IMR-90 (cell line): ENCODE results near the gene MOCS1. TPM values are rescaled to one million over a fixed set of nuclear protein-coding genes. Genes with fewer than 3 reads are reported as not detected.

Source experiments
- ATAC-seq: fragments of 200-7000 bp; cut with Tn5 transposase; 2 replicates; pipeline ENCODE4 v1.9.1; 2020; ENCODE audit warnings: low read depth, mild to moderate bottlenecking, moderate library complexity
- BruUV-seq: library from RNA; stranded (reverse); fragments of 400-500 nt; replicated peaks from 2 replicates; lab custom pipeline; 2021; lab: Mats Ljungman, UMichigan
- CTCF ChIA-PET: fragments of 300-600 bp; formaldehyde crosslinking; extraction: SDS; loops from one replicate; lab custom pipeline; 2021; ENCODE audit warnings: antibody characterized with exemption; lab: Yijun Ruan, JAX
- POLR2A ChIA-PET: fragments of 300-600 bp; sonication (Branson Sonifier 250); formaldehyde crosslinking; loops from one replicate; lab custom pipeline; 2022; ENCODE audit warnings: antibody characterized with exemption; ENCODE audit not compliant: unreplicated experiment; lab: Charles Lee
- DNase-seq: peaks from one replicate; pipeline ENCODE4 v3.0.0; 2013
- H2AFZ ChIP-seq: replicated peaks from 2 replicates; pipeline ENCODE3; 2013; ENCODE audit warnings: low read length, mild to moderate bottlenecking; ENCODE audit not compliant: poor library complexity
- H2AK5ac ChIP-seq: 2 replicates; pipeline ENCODE4 v1.6.1; 2013; ENCODE audit warnings: low read depth, low read length, inconsistent platforms
- H2AK9ac ChIP-seq: replicated peaks from 2 replicates; pipeline ENCODE3; 2013; ENCODE audit warnings: mild to moderate bottlenecking, low read depth, low read length, moderate library complexity; ENCODE audit not compliant: poor library complexity
- H2BK120ac ChIP-seq: 2 replicates; pipeline ENCODE4 v1.6.1; 2013; ENCODE audit warnings: low read depth, low read length, inconsistent platforms
- H2BK15ac ChIP-seq: 3 replicates; pipeline ENCODE4 v1.6.1; 2013; ENCODE audit warnings: low read depth, low read length, inconsistent platforms
- H2BK20ac ChIP-seq: 2 replicates; pipeline ENCODE4 v1.6.1; 2013; ENCODE audit warnings: low read depth, mild to moderate bottlenecking, inconsistent platforms, low read length, moderate library complexity
- H2BK5ac ChIP-seq: 2 replicates; pipeline ENCODE4 v1.6.1; 2013; ENCODE audit warnings: mild to moderate bottlenecking, low read depth, low read length, inconsistent platforms; ENCODE audit not compliant: poor library complexity, severe bottlenecking
- H3K14ac ChIP-seq: replicated peaks from 2 replicates; pipeline ENCODE4 v1.6.1; 2013; ENCODE audit warnings: low read depth, low read length, inconsistent platforms
- H3K18ac ChIP-seq: 2 replicates; pipeline ENCODE4 v1.6.1; 2013; ENCODE audit warnings: low read depth, low read length, control low read depth
- H3K23ac ChIP-seq: 2 replicates; pipeline ENCODE4 v1.6.1; 2013; ENCODE audit warnings: low read depth, low read length, inconsistent platforms
- H3K27ac ChIP-seq: 2 replicates; pipeline ENCODE4 v1.5.1; 2013; ENCODE audit warnings: mild to moderate bottlenecking, control low read depth, low read length; ENCODE audit not compliant: insufficient read depth
- H3K27me3 ChIP-seq: 2 replicates; pipeline ENCODE4 v1.6.1; 2013; ENCODE audit warnings: low read length; ENCODE audit not compliant: control insufficient read depth, insufficient read depth
- H3K36me3 ChIP-seq: 2 replicates; pipeline ENCODE4 v1.6.1; 2013; ENCODE audit warnings: low read length, mixed read lengths; ENCODE audit not compliant: control insufficient read depth, insufficient read depth
- H3K4ac ChIP-seq: 2 replicates; pipeline ENCODE4 v1.6.1; 2013; ENCODE audit warnings: low read depth, low read length, inconsistent platforms
- H3K4me1 ChIP-seq: 2 replicates; pipeline ENCODE4 v1.6.1; 2013; ENCODE audit warnings: low read length, mixed read lengths; ENCODE audit not compliant: control insufficient read depth, insufficient read depth
- H3K4me2 ChIP-seq: 2 replicates; pipeline ENCODE4 v1.6.1; 2013; ENCODE audit warnings: low read depth, mild to moderate bottlenecking, control low read depth, low read length, moderate library complexity
- H3K4me3 ChIP-seq: 2 replicates; pipeline ENCODE4 v1.5.1; 2013; ENCODE audit warnings: low read depth, mild to moderate bottlenecking, control low read depth, low read length, moderate library complexity; ENCODE audit not compliant: insufficient read depth
- H3K56ac ChIP-seq: 2 replicates; pipeline ENCODE4 v1.6.1; 2013; ENCODE audit warnings: low read length, inconsistent platforms; ENCODE audit not compliant: insufficient read depth; ENCODE audit errors: extremely low read depth
- H3K79me1 ChIP-seq, 2 experiments: 2 replicates each; pipeline ENCODE4 v1.6.1; 2013; ENCODE audit warnings: low read length in 2 of 2, inconsistent platforms in 1 of 2, low read depth in 1 of 2
- H3K9ac ChIP-seq: 2 replicates; pipeline ENCODE4 v1.6.1; 2013; ENCODE audit warnings: low read depth, low read length, control low read depth
- H3K9me1 ChIP-seq: 2 replicates; pipeline ENCODE4 v1.6.1; 2013; ENCODE audit warnings: low read length, inconsistent platforms; ENCODE audit not compliant: insufficient read depth
- H3K9me3 ChIP-seq: 2 replicates; pipeline ENCODE4 v1.6.1; 2013; ENCODE audit warnings: low read length; ENCODE audit not compliant: control insufficient read depth, insufficient read depth
- H4K20me1 ChIP-seq: 2 replicates; pipeline ENCODE4 v1.6.1; 2013; ENCODE audit warnings: low read length, inconsistent platforms; ENCODE audit not compliant: insufficient read depth
- H4K5ac ChIP-seq: 2 replicates; pipeline ENCODE4 v1.6.1; 2013; ENCODE audit warnings: mild to moderate bottlenecking, low read depth, low read length, control low read depth
- H4K8ac ChIP-seq, 2 experiments: 2 replicates each; pipeline ENCODE4 v1.6.1; 2013; ENCODE audit warnings: low read depth in 2 of 2, low read length in 2 of 2, control low read depth in 1 of 2, inconsistent platforms in 1 of 2
- H4K91ac ChIP-seq: 2 replicates; pipeline ENCODE4 v1.6.1; 2013; ENCODE audit warnings: low read depth, low read length, inconsistent platforms; ENCODE audit not compliant: insufficient read depth
- BHLHE40 ChIP-seq: fragments of 150-350 bp; IDR thresholded peaks from 2 replicates; pipeline ENCODE4 v1.6.1; 2016; ENCODE audit warnings: mild to moderate bottlenecking, low read depth, low read length
- CEBPB ChIP-seq: IDR thresholded peaks from 2 replicates; pipeline ENCODE4 v1.6.1; 2012; ENCODE audit warnings: low read depth, low read length, improper control_type of control experiment
- CHD1 ChIP-seq: IDR thresholded peaks from 2 replicates; pipeline ENCODE4 v1.6.1; 2012; ENCODE audit warnings: low read depth, low read length, improper control_type of control experiment
- CTCF ChIP-seq: conservative IDR thresholded peaks from 2 replicates; pipeline ENCODE4 v1.5.1; 2012; ENCODE audit warnings: mild to moderate bottlenecking, low read depth, low read length, improper control_type of control experiment
- ELK1 ChIP-seq: fragments of 150-350 bp; IDR thresholded peaks from 2 replicates; pipeline ENCODE4 v1.6.1; 2016; ENCODE audit warnings: low read depth, mild to moderate bottlenecking, low read length, moderate library complexity, borderline replicate concordance
- FOS ChIP-seq: fragments of 150-350 bp; IDR thresholded peaks from 2 replicates; pipeline ENCODE4 v1.6.1; 2016; ENCODE audit warnings: low read depth, low read length
- MAFK ChIP-seq: IDR thresholded peaks from 2 replicates; pipeline ENCODE4 v1.6.1; 2012; ENCODE audit warnings: low read depth, low read length, improper control_type of control experiment
- MAZ ChIP-seq: IDR thresholded peaks from 2 replicates; pipeline ENCODE4 v1.6.1; 2012; ENCODE audit warnings: low read depth, mild to moderate bottlenecking, low read length, improper control_type of control experiment, moderate library complexity, borderline replicate concordance
- NFE2L2 ChIP-seq: fragments of 150-350 bp; IDR thresholded peaks from 2 replicates; pipeline ENCODE4 v1.6.1; 2016; ENCODE audit warnings: low read depth, mild to moderate bottlenecking, low read length
- POLR2A ChIP-seq: IDR thresholded peaks from 2 replicates; pipeline ENCODE4 v1.6.1; 2012; ENCODE audit warnings: mild to moderate bottlenecking, low read depth, low read length
- RAD21 ChIP-seq: IDR thresholded peaks from 2 replicates; pipeline ENCODE4 v1.6.1; 2012; ENCODE audit warnings: low read length, improper control_type of control experiment
- RCOR1 ChIP-seq: IDR thresholded peaks from 2 replicates; pipeline ENCODE4 v1.6.1; 2012; ENCODE audit warnings: mild to moderate bottlenecking, low read length, improper control_type of control experiment; ENCODE audit not compliant: insufficient replicate concordance
- RFX5 ChIP-seq: IDR thresholded peaks from 2 replicates; pipeline ENCODE4 v1.8.0; 2012; ENCODE audit warnings: low read depth, mild to moderate bottlenecking, low read length, moderate library complexity
- SMC3 ChIP-seq: fragments of 150-350 bp; IDR thresholded peaks from 2 replicates; pipeline ENCODE4 v1.6.1; 2016; ENCODE audit warnings: low read depth, mild to moderate bottlenecking, antibody characterized with exemption, low read length, moderate library complexity
- USF2 ChIP-seq: fragments of 150-350 bp; IDR thresholded peaks from 2 replicates; pipeline ENCODE4 v1.6.1; 2017; ENCODE audit warnings: mild to moderate bottlenecking, antibody characterized with exemption, low read length, low read depth
- WGBS, 2 experiments: methylation state at CpG; one replicate each; pipeline versions ENCODE4 v1.1.5 to v1.1.7; 2013; ENCODE audit warnings: missing lambda C conversion rate in 2 of 2; ENCODE audit not compliant: insufficient read length in 1 of 2; ENCODE audit errors: extremely low coverage in 2 of 2; 5-methylcytosine and 5-hydroxymethylcytosine counted together
- dilution Hi-C: fragments of 300-500 bp; cut with HindIII; formaldehyde crosslinking; loops from one replicate; pipeline ENCODE4 v1.14.3; 2018; ENCODE audit warnings: low sequenced_read_pairs; ENCODE audit not compliant: unreplicated experiment
- in situ Hi-C: fragments of 300-500 bp; cut with MboI; formaldehyde crosslinking; loops from 3 replicates; pipeline ENCODE4 v1.14.3; 2019; ENCODE audit warnings: low sequenced_read_pairs, inconsistent platforms, mixed read lengths
- intact Hi-C: fragments of 100-400 bp; cut with micrococcal nuclease; formaldehyde crosslinking; loops from 2 replicates; pipeline ENCODE4 v1.10.0; 2022
- polyA plus RNA-seq, 3 experiments: library from polyadenylated mRNA; depleted of rRNA; stranded (reverse); fragments of >200 nt; gene quantifications; 2 replicates each; pipeline ENCODE4 v1.2.3, GENCODE V29; 2012; ENCODE audit warnings: low replicate concordance in 1 of 3
- total RNA-seq: library from RNA; depleted of rRNA; stranded (reverse); fragments of >200 nt; gene quantifications from 2 replicates; pipeline ENCODE4 v1.2.3, GENCODE V29; 2012

MOCS1 gene
- total and polyA plus RNA-seq, 2 of the 4 experiments (the other 2 are of a cell fraction): 5.5 to 9.5 TPM

GRCh38 chr6:39873439-39873838 is 60.8 kb downstream of the MOCS1 start:
- no TSS peak for BruUV-seq
- dilution Hi-C loops (no loop called here), in situ Hi-C loops (no loop called here), intact Hi-C loops (no loop called here)
- no peak overlapping the region for H3K14ac ChIP-seq
- no peak for DNase-seq
- H3K4me1 ChIP-seq: no peaks in the 10 kb centered on the region
- H3K23ac ChIP-seq: no peak overlapping the region
- CTCF ChIA-PET: interaction anchor here (1.2 kb wide), 1 partner anchor 9 kb away, joined by 3 read pairs; no protein-coding TSS in a partner anchor
- H3K18ac ChIP-seq: no peak overlapping the region
- H3K9me3 ChIP-seq: no peaks in the 10 kb centered on the region
- no peak overlapping the region for H3K27ac ChIP-seq
- H3K79me1 ChIP-seq: no peaks in the 10 kb centered on the region
- H2AFZ ChIP-seq: no peak overlapping the region
- H2AK9ac ChIP-seq: no peak overlapping the region
- H3K56ac ChIP-seq: no peak overlapping the region
- H4K91ac ChIP-seq: no peak overlapping the region
- no peak overlapping the region for H2BK15ac ChIP-seq
- H3K9me1 ChIP-seq: peaks cover 4% of the 10 kb centered on the region; the same call in 1 of the 2 replicates
- H3K27me3 ChIP-seq: no peaks in the 10 kb centered on the region
- no CpG with 5 or more reads among the region's 3 CpGs for WGBS, 2 experiments
- TF ChIP-seq RFX5: no peak
- no peak for TF ChIP-seq POLR2A
- no peak for TF ChIP-seq FOS
- TF ChIP-seq RCOR1: no peak
- TF ChIP-seq NFE2L2: no peak
- TF ChIP-seq CTCF: no peak
- no peak for TF ChIP-seq RAD21
- TF ChIP-seq CHD1: no peak
- TF ChIP-seq USF2: no peak
- TF ChIP-seq BHLHE40: no peak
- no peak for TF ChIP-seq SMC3
- TF ChIP-seq CEBPB: no peak
- no peak for TF ChIP-seq ELK1
- no peak for TF ChIP-seq MAZ
- TF ChIP-seq MAFK: no peak
- H3K36me3 ChIP-seq: peaks cover 31% of the 10 kb centered on the region
- H4K5ac ChIP-seq: no peak overlapping the region
- no peak for ATAC-seq
- no peaks in the 10 kb centered on the region for H4K20me1 ChIP-seq
- H2BK120ac ChIP-seq: no peak overlapping the region
- H2BK20ac ChIP-seq: no peak overlapping the region
- no peak overlapping the region for H2AK5ac ChIP-seq
- H2BK5ac ChIP-seq: no peak overlapping the region
- POLR2A ChIA-PET: no interaction called here
- H3K4me3 ChIP-seq: no peak overlapping the region
- no peak overlapping the region for H3K4ac ChIP-seq
- H3K4me2 ChIP-seq: no peak overlapping the region
- no peak overlapping the region for H4K8ac ChIP-seq
- no peak overlapping the region for H3K9ac ChIP-seq
